ENCODE measurements around the gene RIC1. TPM values are rescaled to one million over a fixed set of nuclear protein-coding genes. Genes with fewer than 3 reads are reported as not detected.
A peak's percentile ranks its signal among the peaks of the same experiment; 100 is the strongest.

RIC1 gene
- total and polyA plus RNA-seq, 11 donors: 2.4 to 14.4 (median 8.7) TPM

GRCh38 chr9:5684101-5684500, 55.2 kb downstream of the RIC1 start:
- no peaks in the 10 kb centered on the region for H3K36me3 ChIP-seq
- intact Hi-C loops (cut with DNase I): no loop called here
- DNase-seq (no peak), ATAC-seq (no peak)
- H3K4me1 ChIP-seq: peaks cover 0 to 19% (median 5%) of the 10 kb centered on the region in 12 donors
- WGBS, 4 donors: 93 to 100% (median 96%) methylated on average over 6 to 7 of the region's 7 CpGs
- H3K27ac ChIP-seq: no peak overlapping the region
- no peak overlapping the region for H3K4me3 ChIP-seq
- peaks cover 0 to 34% (median 2%) of the 10 kb centered on the region in 12 donors for H3K9me3 ChIP-seq
- TF ChIP-seq POLR2A (IDR thresholded peaks at IDR 0.05): no peak
- TF ChIP-seq CTCF (IDR thresholded peaks at IDR 0.05): no peak
- H3K27me3 ChIP-seq: no peaks in the 10 kb centered on the region

- peak in 1 of 5 donors; percentile 14 for DNase-seq
- H3K36me3 ChIP-seq: no peaks in the 10 kb centered on the region
- TF ChIP-seq POLR2A (IDR thresholded peaks at IDR 0.05) (no peak), CTCF (IDR thresholded peaks at IDR 0.05) (no peak)
- H3K4me3 ChIP-seq: no peak overlapping the region
- intact Hi-C loops (cut with DNase I): no loop called here
- 17 to 66% (median 44%) methylated on average over 1 of the region's 1 CpG for WGBS, 4 donors
- H3K27ac ChIP-seq: no peak overlapping the region
- H3K27me3 ChIP-seq: no peaks in the 10 kb centered on the region
- peaks cover 0 to 19% (median 5%) of the 10 kb centered on the region in 12 donors for H3K4me1 ChIP-seq
- no peak for ATAC-seq
- H3K9me3 ChIP-seq: peaks cover 0 to 18% (median 0%) of the 10 kb centered on the region in 12 donors
Measured at GRCh38 chr9:5688109-5688508, 59.2 kb downstream of the RIC1 start.

- intact Hi-C loops (cut with DNase I): no loop called here
- no peaks in the 10 kb centered on the region for H3K27me3 ChIP-seq
Measured at GRCh38 chr9:5690278-5690677, 61.4 kb downstream of the RIC1 start.

GRCh38 chr9:5695860-5696259, 67.0 kb downstream of the RIC1 start:
- Histone ChIP-seq H3K36me3 (no peaks in the 10 kb centered on the region), H3K27me3 (no peaks in the 10 kb centered on the region), H3K4me3 (no peak overlapping the region), H3K27ac (no peak overlapping the region), H3K4me1 (peaks cover 0 to 6% (median 0%) of the 10 kb centered on the region in 12 donors), H3K9me3 (no peaks in the 10 kb centered on the region)
- intact Hi-C loops (cut with DNase I): no loop called here
- ATAC-seq (no peak), DNase-seq (no peak)
- 91 to 94% (median 92%) methylated on average over 2 of the region's 2 CpGs for WGBS, 4 donors
- no peak for TF ChIP-seq POLR2A (IDR thresholded peaks at IDR 0.05)
- no peak for TF ChIP-seq CTCF (IDR thresholded peaks at IDR 0.05)

More at GRCh38 chr9:5690278-5690677, 61.4 kb downstream of the RIC1 start:
- H3K9me3 ChIP-seq: no peaks in the 10 kb centered on the region
- no peaks in the 10 kb centered on the region for H3K36me3 ChIP-seq
- no peak for ATAC-seq
- WGBS, 4 donors: 90 to 95% (median 93%) methylated on average over 1 of the region's 1 CpG
- DNase-seq: no peak
- H3K27ac ChIP-seq: no peak overlapping the region
- H3K4me3 ChIP-seq: no peak overlapping the region
- H3K4me1 ChIP-seq: peaks cover 0 to 19% (median 5%) of the 10 kb centered on the region in 12 donors
- TF ChIP-seq POLR2A (IDR thresholded peaks at IDR 0.05) (no peak), CTCF (IDR thresholded peaks at IDR 0.05) (no peak)

Data from heart left ventricle (tissue), 16 donors.